ENCODE results near the gene TMEM62. TPM values are rescaled to one million over a fixed set of nuclear protein-coding genes. Genes with fewer than 3 reads are reported as not detected.

The TMEM62 gene
- total RNA-seq, 1 experiment from 2014 or later: 7.2 TPM

GRCh38 chr15:43128980-43129335 lies 4.4 kb upstream of the TMEM62 start:
- no peaks in the 10 kb centered on the region for H3K79me1 ChIP-seq (ENCODE audit: insufficient read depth, low read depth, low read length, poor library complexity, severe bottlenecking)

More at GRCh38 chr15:43128980-43129335, 4.4 kb upstream of the TMEM62 start:
- Histone ChIP-seq H3T11ph (ENCODE audit: low read length) (no peak overlapping the region), H2BK20ac (ENCODE audit: low read depth, low read length, poor library complexity, severe bottlenecking) (no peak overlapping the region), H3K4me2 (ENCODE audit: insufficient read depth, insufficient read length, low read length) (no peak overlapping the region), H3K4me1 (ENCODE audit: insufficient read depth, low read length) (no peaks in the 10 kb centered on the region), H4K20me1 (ENCODE audit: control insufficient read depth, insufficient read depth, insufficient read length) (no peaks in the 10 kb centered on the region), H2BK120ac (ENCODE audit: low read depth, low read length, poor library complexity, severe bottlenecking) (no peak overlapping the region), H2AK5ac (ENCODE audit: insufficient read length, low read length) (no peak overlapping the region), H3K9me3 (ENCODE audit: control insufficient read depth, low read depth, low read length) (no peaks in the 10 kb centered on the region), H3K18ac (ENCODE audit: insufficient read length, low read depth, low read length) (no peak overlapping the region), H2BK15ac (ENCODE audit: low read depth, low read length) (no peak overlapping the region), H3K27me3 (ENCODE audit: insufficient read depth, low read length) (peaks cover 1% of the 10 kb centered on the region; the same call in 1 of the 2 replicates), H2AFZ (ENCODE audit: low read length) (no peak overlapping the region), H3K9ac (ENCODE audit: extremely low read depth, insufficient read length, low read length) (no peak overlapping the region), H3K27ac (ENCODE audit: insufficient read length, low read depth, low read length) (no peak overlapping the region), H3K4ac (ENCODE audit: low read depth, low read length) (no peak overlapping the region), H3K23ac (ENCODE audit: insufficient read length, low read depth, low read length) (no peak overlapping the region), H3K56ac (ENCODE audit: insufficient read length, low read depth, low read length) (no peak overlapping the region), H4K8ac (replicated peaks; ENCODE audit: insufficient read length, low read depth, low read length) (no peak overlapping the region), H4K5ac (ENCODE audit: insufficient read length, low read depth, low read length) (no peak overlapping the region), H4K91ac (ENCODE audit: insufficient read length, low read depth, low read length) (no peak overlapping the region), H2BK5ac (ENCODE audit: insufficient read length, low read length) (no peak overlapping the region), H2BK12ac (ENCODE audit: insufficient read length, low read depth, low read length) (no peak overlapping the region), H3K14ac (ENCODE audit: insufficient read depth, low read length) (no peak overlapping the region), H3K23me2 (ENCODE audit: insufficient read length, low read depth, low read length, poor library complexity, severe bottlenecking) (peaks cover 3% of the 10 kb centered on the region), H3K79me2 (ENCODE audit: insufficient read depth, low read length) (no peaks in the 10 kb centered on the region)
- no CpG with 5 or more reads among the region's 4 CpGs for WGBS (ENCODE audit: extremely low coverage, insufficient read length, low lambda C conversion rate)
- no peak for TF ChIP-seq CTCF (conservative IDR thresholded peaks at IDR 0.05)
- no peak for DNase-seq
- H3K36me3 Mint-ChIP-seq (ENCODE audit: insufficient read depth in 1 of 3, low read depth in 3 of 3): no peaks in the 10 kb centered on the region
- H3K27me3 Mint-ChIP-seq (ENCODE audit: low read depth): peaks cover 32% of the 10 kb centered on the region
- peaks cover 5 to 6% of the 10 kb centered on the region in 2 experiments for H3K4me1 Mint-ChIP-seq
- peaks cover 9 to 16% of the 10 kb centered on the region in 2 experiments for H3K9me3 Mint-ChIP-seq
- no peak overlapping the region for H3K27ac Mint-ChIP-seq
- no peak overlapping the region; a peak in 1 of 5 replicates for H3K4me3 Mint-ChIP-seq

Measured in H9 (cell line).